K562 (cell line): ENCODE data around the gene TSPAN13. TPM values are rescaled to one million over a fixed set of nuclear protein-coding genes. Genes with fewer than 3 reads are reported as not detected.

Experiments used
- ARID1B ChIP-seq: fragments of 450-650 bp; IDR thresholded peaks from 2 replicates; pipeline ENCODE4 v1.6.1; 2016; ENCODE audit warnings: antibody characterized with exemption, mild to moderate bottlenecking, inconsistent platforms
- DPF2 ChIP-seq: fragments of 450-650 bp; IDR thresholded peaks from 2 replicates; pipeline ENCODE4 v1.6.1; 2016
- EP300 ChIP-seq: IDR thresholded peaks from 2 replicates; pipeline ENCODE4 v1.6.1; 2012; ENCODE audit warnings: low read length, improper control_type of control experiment
- polyA plus RNA-seq, 8 experiments: library from polyadenylated mRNA; depleted of rRNA in 4 of 8; stranded (reverse) in 5 of 8; unstranded in 3 of 8; fragments of >200 nt; fragmentation: Nextera tagmentation in 2 of 8; fragmentation: Illumina TruSeq in 1 of 8; extraction: Ambion mirVana in 2 of 8; extraction: Trizol in 1 of 8; gene quantifications; 2 replicates each; pipeline versions ENCODE4 v1.2.1 to v1.2.3, GENCODE V29; 2011 to 2014; ENCODE audit warnings: inconsistent platforms in 1 of 8, missing spikeins in 1 of 8
- total RNA-seq, 7 experiments: library from RNA; depleted of rRNA in 6 of 7; stranded (reverse); fragments of >200 nt in 6 of 7; fragmentation: Illumina TruSeq in 2 of 7; extraction: Trizol in 2 of 7; gene quantifications; 2 replicates each; pipeline versions ENCODE4 v1.2.1 to v1.2.3, GENCODE V29; 2011 to 2021; ENCODE audit warnings: low replicate concordance in 1 of 7
- TF ChIP-seq, protein P1 (sequence below), 2 experiments: IDR thresholded peaks in 1 of 2; conservative IDR thresholded peaks in 1 of 2; 2 replicates each; pipeline ENCODE4 v1.6.1; 2016; ENCODE audit warnings: low read depth in 2 of 2, mild to moderate bottlenecking in 1 of 2, missing compliant biosample characterization in 1 of 2, missing genetic modification characterization in 1 of 2, moderate library complexity in 1 of 2
- TF ChIP-seq, protein P2 (sequence below): fragments of 450-650 bp; IDR thresholded peaks from 2 replicates; pipeline ENCODE4 v1.7.1; 2018; ENCODE audit warnings: mild to moderate bottlenecking, low read depth; ENCODE audit not compliant: partially characterized antibody

Gene TSPAN13
- total and polyA plus RNA-seq, 9 of the 15 experiments (the other 6 are each of a cell fraction or from before 2014, with no cell fraction given) = 7.8 to 46.3 (median 20.0) TPM

DNA sequence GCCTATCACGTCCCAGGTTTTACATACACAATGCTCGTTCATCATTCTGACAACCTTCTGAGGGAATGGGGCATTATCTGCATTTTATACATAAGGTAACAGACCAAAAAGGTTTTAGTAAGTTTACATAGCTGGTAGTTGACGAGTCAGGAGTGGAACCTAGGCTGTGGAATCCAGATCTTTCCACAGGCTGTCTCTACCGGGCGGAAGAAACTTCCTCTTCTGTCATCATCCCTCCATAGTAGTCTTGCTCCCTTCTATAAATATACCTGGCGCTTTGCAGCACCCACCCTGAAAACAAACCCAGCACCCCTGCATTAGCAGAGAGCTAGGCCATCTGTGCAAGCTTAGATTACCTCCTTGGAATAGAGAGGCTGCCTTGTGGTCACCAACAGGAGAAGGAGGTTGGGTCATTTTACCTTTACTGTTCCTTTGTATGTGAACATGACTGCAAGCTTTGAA is 1.3 kb downstream of the TSPAN13 start (continued):
- TF ChIP-seq, protein P1, sequence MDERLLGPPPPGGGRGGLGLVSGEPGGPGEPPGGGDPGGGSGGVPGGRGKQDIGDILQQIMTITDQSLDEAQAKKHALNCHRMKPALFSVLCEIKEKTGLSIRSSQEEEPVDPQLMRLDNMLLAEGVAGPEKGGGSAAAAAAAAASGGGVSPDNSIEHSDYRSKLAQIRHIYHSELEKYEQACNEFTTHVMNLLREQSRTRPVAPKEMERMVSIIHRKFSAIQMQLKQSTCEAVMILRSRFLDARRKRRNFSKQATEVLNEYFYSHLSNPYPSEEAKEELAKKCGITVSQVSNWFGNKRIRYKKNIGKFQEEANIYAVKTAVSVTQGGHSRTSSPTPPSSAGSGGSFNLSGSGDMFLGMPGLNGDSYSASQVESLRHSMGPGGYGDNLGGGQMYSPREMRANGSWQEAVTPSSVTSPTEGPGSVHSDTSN (CRISPR knock-in tag; IDR thresholded peaks at IDR 0.05; ENCODE audit: low read depth) = no peak
- TF ChIP-seq, protein P1 (tag; conservative IDR thresholded peaks at IDR 0.05; ENCODE audit: low read depth) = 0 out of 2 replicates have a peak, but pooled peaks have one; percentile 32
- TF ChIP-seq ARID1B (peak; percentile 34), EP300 (0 out of 2 replicates have a peak, but pooled peaks have one; percentile 17), DPF2 (peak; percentile 25; the same call in 1 of the 2 replicates)
- TF ChIP-seq, protein P2, sequence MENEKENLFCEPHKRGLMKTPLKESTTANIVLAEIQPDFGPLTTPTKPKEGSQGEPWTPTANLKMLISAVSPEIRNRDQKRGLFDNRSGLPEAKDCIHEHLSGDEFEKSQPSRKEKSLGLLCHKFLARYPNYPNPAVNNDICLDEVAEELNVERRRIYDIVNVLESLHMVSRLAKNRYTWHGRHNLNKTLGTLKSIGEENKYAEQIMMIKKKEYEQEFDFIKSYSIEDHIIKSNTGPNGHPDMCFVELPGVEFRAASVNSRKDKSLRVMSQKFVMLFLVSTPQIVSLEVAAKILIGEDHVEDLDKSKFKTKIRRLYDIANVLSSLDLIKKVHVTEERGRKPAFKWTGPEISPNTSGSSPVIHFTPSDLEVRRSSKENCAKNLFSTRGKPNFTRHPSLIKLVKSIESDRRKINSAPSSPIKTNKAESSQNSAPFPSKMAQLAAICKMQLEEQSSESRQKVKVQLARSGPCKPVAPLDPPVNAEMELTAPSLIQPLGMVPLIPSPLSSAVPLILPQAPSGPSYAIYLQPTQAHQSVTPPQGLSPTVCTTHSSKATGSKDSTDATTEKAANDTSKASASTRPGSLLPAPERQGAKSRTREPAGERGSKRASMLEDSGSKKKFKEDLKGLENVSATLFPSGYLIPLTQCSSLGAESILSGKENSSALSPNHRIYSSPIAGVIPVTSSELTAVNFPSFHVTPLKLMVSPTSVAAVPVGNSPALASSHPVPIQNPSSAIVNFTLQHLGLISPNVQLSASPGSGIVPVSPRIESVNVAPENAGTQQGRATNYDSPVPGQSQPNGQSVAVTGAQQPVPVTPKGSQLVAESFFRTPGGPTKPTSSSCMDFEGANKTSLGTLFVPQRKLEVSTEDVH = peak; percentile 7
